OCI-LY7 (cell line): ENCODE data around the gene SLC16A9. TPM values are rescaled to one million over a fixed set of nuclear protein-coding genes. Genes with fewer than 3 reads are reported as not detected.
"Not testable (repeated sequence)": the region's sequence is repeated elsewhere in the genome, so short reads cannot be mapped to it uniquely, and the experiment has no call there.

Experiments used
- BruUV-seq: library from RNA; stranded (reverse); fragments of 400-500 nt; replicated peaks from 2 replicates; lab custom pipeline; 2021; lab: Mats Ljungman, UMichigan
- CTCF ChIA-PET: fragments of 300-600 bp; sonication (Branson Sonifier 250); formaldehyde crosslinking; loops from one replicate; lab custom pipeline; 2022; ENCODE audit warnings: antibody characterized with exemption; ENCODE audit not compliant: unreplicated experiment; lab: Charles Lee
- POLR2A ChIA-PET: fragments of 300-600 bp; sonication (Branson Sonifier 250); formaldehyde crosslinking; loops from one replicate; lab custom pipeline; 2022; ENCODE audit warnings: antibody characterized with exemption; lab: Charles Lee
- DNase-seq: peaks from one replicate; pipeline ENCODE4 v3.0.0-alpha.2; 2015; ENCODE audit warnings: low spot score
- H2AFZ ChIP-seq: fragments of 200-600 bp; sonication (generic), shearing (Covaris generic); 2 replicates; pipeline ENCODE4 v1.6.1; 2014; ENCODE audit warnings: mild to moderate bottlenecking, antibody characterized with exemption, low read length, moderate library complexity
- H3K27ac ChIP-seq: fragments of 200-600 bp; sonication (generic); 2 replicates; pipeline ENCODE4 v1.5.1; 2014; ENCODE audit warnings: mixed run types, low read depth, mild to moderate bottlenecking, moderate library complexity, low read length, inconsistent platforms; ENCODE audit not compliant: poor library complexity, severe bottlenecking
- H3K36me3 ChIP-seq: fragments of 200-600 bp; sonication (generic); 2 replicates; pipeline ENCODE4 v1.6.1; 2014; ENCODE audit warnings: mild to moderate bottlenecking, antibody characterized with exemption, low read length, moderate library complexity, mixed read lengths; ENCODE audit not compliant: insufficient read depth
- H3K4me1 ChIP-seq: fragments of 200-600 bp; sonication (generic); 2 replicates; pipeline ENCODE4 v1.5.1; 2014; ENCODE audit warnings: mild to moderate bottlenecking, low read length; ENCODE audit not compliant: insufficient read depth, poor library complexity, severe bottlenecking
- H3K4me2 ChIP-seq: fragments of 200-600 bp; sonication (generic); 2 replicates; pipeline ENCODE4 v1.6.1; 2014; ENCODE audit warnings: mild to moderate bottlenecking, low read length
- H3K4me3 ChIP-seq: fragments of 200-600 bp; sonication (generic); 2 replicates; pipeline ENCODE4 v1.5.1; 2014; ENCODE audit warnings: mild to moderate bottlenecking, low read depth, low read length; ENCODE audit not compliant: poor library complexity, severe bottlenecking
- H3K79me2 ChIP-seq: fragments of 200-600 bp; sonication (generic); 2 replicates; pipeline ENCODE4 v1.6.1; 2016; ENCODE audit warnings: low read depth, mild to moderate bottlenecking, low read length, moderate library complexity, mixed read lengths; ENCODE audit not compliant: insufficient read depth
- H3K9me2 ChIP-seq: fragments of 200-600 bp; sonication (generic); 2 replicates; pipeline ENCODE4 v1.6.1; 2016; ENCODE audit warnings: mild to moderate bottlenecking, low read length, mixed read lengths; ENCODE audit not compliant: insufficient read depth
- H3K9me3 ChIP-seq: fragments of 200-600 bp; sonication (generic); 2 replicates; pipeline ENCODE4 v1.6.1; 2014; ENCODE audit warnings: mild to moderate bottlenecking, mixed run types, low read length, mixed read lengths
- H4K20me1 ChIP-seq: fragments of 200-600 bp; sonication (generic); 2 replicates; pipeline ENCODE4 v1.6.1; 2014; ENCODE audit warnings: mild to moderate bottlenecking, antibody characterized with exemption, low read length, moderate library complexity, mixed read lengths; ENCODE audit not compliant: insufficient read depth
- EZH2phosphoT487 ChIP-seq: fragments of 200-600 bp; sonication (generic); IDR thresholded peaks from 2 replicates; pipeline ENCODE4 v1.6.1; 2018; ENCODE audit warnings: low read depth, borderline replicate concordance, mild to moderate bottlenecking, mixed run types, antibody characterized with exemption, low read length, moderate library complexity, mixed read lengths
- intact Hi-C: fragments of 100-400 bp; cut with micrococcal nuclease; formaldehyde crosslinking; loops from one replicate; pipeline ENCODE4 v1.10.0; 2022; ENCODE audit not compliant: unreplicated experiment
- total RNA-seq, 2 experiments: library from RNA; depleted of rRNA in 1 of 2; stranded (reverse); fragments of >200 nt in 1 of 2; shearing (Covaris generic) in 1 of 2; gene quantifications; 2 replicates each; pipeline ENCODE4 v1.2.3, GENCODE V29; 2014 to 2022
- TF ChIP-seq, protein P1 (sequence below): fragments of 200-600 bp; sonication (generic); conservative IDR thresholded peaks from 2 replicates; pipeline ENCODE4 v1.5.1; 2014; ENCODE audit warnings: mild to moderate bottlenecking, antibody characterized with exemption, low read length, moderate library complexity, mixed read lengths

SLC16A9 gene
- total RNA-seq, 2 experiments from 2014 or later = not detected

DNA sequence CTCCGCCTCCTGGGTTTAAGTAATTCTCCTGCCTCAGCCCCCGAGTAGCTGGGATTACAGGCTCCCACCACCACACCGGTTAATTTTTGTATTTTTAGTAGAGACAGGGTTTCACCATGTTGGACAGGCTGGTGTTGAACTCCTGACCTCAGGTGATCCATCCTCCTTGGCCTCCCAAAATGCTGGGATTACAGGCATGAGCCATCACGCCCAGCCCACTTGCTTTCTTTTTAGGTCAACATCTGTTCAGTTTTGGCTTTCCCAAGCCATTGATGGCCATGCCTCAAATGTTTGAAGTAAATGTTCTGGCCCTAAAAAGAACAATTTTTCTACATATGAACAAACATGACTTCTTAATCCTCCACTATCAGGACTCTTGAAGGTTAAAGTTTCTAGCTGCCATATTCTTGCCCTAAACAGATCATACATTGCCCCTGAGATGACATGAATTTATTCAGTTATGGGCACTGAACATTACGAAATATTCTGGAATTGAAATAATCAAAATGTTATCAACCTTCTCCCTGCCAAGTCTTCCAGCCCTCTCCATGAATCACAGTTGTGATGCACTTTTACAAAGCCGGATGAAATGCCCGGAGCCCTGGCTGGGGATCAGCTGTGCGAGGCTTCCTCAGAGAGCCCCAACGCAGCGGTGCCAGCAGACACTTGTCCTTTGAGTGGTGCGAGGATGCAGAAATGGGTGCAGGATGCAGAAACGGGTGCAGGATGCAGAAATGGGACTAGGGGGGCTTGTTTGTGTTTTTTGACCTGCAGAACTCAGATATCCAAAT, 40.7 kb upstream of the SLC16A9 start:
- H3K4me3 ChIP-seq = no peak overlapping the region
- BruUV-seq = no TSS peak
- intact Hi-C loops = no loop called here
- H3K79me2 ChIP-seq = no peaks in the 10 kb centered on the region
- ChIA-PET CTCF (no interaction called here), POLR2A (no interaction called here)
- no peak for DNase-seq
- H4K20me1 ChIP-seq = no peaks in the 10 kb centered on the region
- no peak overlapping the region for H3K4me2 ChIP-seq
- H3K27ac ChIP-seq = no peak overlapping the region
- TF ChIP-seq EZH2phosphoT487 = no peak
- TF ChIP-seq, protein P1, sequence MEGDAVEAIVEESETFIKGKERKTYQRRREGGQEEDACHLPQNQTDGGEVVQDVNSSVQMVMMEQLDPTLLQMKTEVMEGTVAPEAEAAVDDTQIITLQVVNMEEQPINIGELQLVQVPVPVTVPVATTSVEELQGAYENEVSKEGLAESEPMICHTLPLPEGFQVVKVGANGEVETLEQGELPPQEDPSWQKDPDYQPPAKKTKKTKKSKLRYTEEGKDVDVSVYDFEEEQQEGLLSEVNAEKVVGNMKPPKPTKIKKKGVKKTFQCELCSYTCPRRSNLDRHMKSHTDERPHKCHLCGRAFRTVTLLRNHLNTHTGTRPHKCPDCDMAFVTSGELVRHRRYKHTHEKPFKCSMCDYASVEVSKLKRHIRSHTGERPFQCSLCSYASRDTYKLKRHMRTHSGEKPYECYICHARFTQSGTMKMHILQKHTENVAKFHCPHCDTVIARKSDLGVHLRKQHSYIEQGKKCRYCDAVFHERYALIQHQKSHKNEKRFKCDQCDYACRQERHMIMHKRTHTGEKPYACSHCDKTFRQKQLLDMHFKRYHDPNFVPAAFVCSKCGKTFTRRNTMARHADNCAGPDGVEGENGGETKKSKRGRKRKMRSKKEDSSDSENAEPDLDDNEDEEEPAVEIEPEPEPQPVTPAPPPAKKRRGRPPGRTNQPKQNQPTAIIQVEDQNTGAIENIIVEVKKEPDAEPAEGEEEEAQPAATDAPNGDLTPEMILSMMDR = no peak
- no peaks in the 10 kb centered on the region for H3K36me3 ChIP-seq
- no peaks in the 10 kb centered on the region for H3K9me3 ChIP-seq
- H2AFZ ChIP-seq = no peak overlapping the region
- no peaks in the 10 kb centered on the region for H3K9me2 ChIP-seq
- H3K4me1 ChIP-seq = no peaks in the 10 kb centered on the region

DNA sequence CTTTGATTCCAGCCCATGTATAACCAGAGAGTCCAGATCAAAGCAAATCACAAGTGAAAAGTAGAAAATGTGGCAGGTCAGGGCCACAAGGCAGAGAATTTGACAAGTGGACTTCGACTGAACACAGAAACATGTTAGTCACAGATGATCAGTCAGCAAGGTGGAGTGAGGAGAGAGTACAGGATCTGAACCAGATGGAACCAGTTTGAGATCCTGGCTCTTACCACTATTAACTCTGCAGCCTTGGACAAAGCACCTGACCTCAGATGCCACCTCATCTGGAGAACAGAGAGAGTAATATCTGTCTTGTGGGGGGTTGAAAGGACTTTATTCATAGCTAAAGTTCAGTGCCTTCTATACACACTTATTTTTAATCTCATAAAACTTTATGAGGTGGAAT, 39.2 kb upstream of the SLC16A9 start:
- Histone ChIP-seq H4K20me1 (no peaks in the 10 kb centered on the region), H2AFZ (no peak overlapping the region), H3K9me3 (no peaks in the 10 kb centered on the region), H3K9me2 (no peaks in the 10 kb centered on the region), H3K27ac (no peak overlapping the region), H3K4me1 (no peaks in the 10 kb centered on the region), H3K4me3 (no peak overlapping the region), H3K79me2 (no peaks in the 10 kb centered on the region), H3K4me2 (no peak overlapping the region), H3K36me3 (no peaks in the 10 kb centered on the region)
- ChIA-PET CTCF (no interaction called here), POLR2A (interaction anchor here (0.6 kb wide), 1 partner anchor 1757 kb away, joined by 3 read pairs; no protein-coding TSS in a partner anchor)
- intact Hi-C loops = no loop called here
- TF ChIP-seq, protein P1 = no peak
- TF ChIP-seq EZH2phosphoT487 = no peak
- DNase-seq = no peak
- no TSS peak for BruUV-seq

DNA sequence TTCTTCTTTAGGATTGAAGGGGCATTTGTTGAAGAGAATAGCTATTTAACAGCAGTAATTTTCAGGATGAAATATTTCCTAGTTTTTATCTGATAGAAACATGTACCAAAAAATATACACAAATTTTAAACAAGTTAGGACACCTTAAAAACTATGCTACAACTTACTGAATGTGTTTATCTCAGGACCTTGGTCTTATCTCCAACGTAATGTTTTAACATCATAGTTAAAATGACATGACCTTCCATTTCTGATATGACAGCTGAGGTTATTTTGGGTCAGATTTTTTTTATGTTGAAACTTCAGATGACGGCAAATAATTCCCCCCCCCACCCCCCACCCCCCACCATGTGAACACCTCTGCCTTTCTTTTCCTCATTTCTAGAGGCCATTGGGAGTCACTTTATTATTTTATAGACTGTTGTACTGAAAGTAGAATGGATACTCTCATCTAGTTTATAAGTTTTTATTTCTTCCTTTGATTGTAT, 35.6 kb upstream of the SLC16A9 start:
- no peaks in the 10 kb centered on the region for H3K9me3 ChIP-seq
- TF ChIP-seq, protein P1 = no peak
- TF ChIP-seq EZH2phosphoT487 = no peak
- H4K20me1 ChIP-seq = no peaks in the 10 kb centered on the region
- no peak overlapping the region for H2AFZ ChIP-seq
- CTCF ChIA-PET = no interaction called here
- H3K36me3 ChIP-seq = no peaks in the 10 kb centered on the region
- DNase-seq = no peak
- POLR2A ChIA-PET = interaction anchor here (0.6 to 0.7 kb wide), 3 partner anchors 21 to 1390 kb away, joined by 3 to 4 read pairs (median 4); no protein-coding TSS in a partner anchor
- no peak overlapping the region for H3K4me3 ChIP-seq
- no peaks in the 10 kb centered on the region for H3K79me2 ChIP-seq
- no peaks in the 10 kb centered on the region for H3K4me1 ChIP-seq
- H3K9me2 ChIP-seq = no peaks in the 10 kb centered on the region
- intact Hi-C loops = no loop called here
- no TSS peak for BruUV-seq
- H3K27ac ChIP-seq = no peak overlapping the region
- no peak overlapping the region for H3K4me2 ChIP-seq

DNA sequence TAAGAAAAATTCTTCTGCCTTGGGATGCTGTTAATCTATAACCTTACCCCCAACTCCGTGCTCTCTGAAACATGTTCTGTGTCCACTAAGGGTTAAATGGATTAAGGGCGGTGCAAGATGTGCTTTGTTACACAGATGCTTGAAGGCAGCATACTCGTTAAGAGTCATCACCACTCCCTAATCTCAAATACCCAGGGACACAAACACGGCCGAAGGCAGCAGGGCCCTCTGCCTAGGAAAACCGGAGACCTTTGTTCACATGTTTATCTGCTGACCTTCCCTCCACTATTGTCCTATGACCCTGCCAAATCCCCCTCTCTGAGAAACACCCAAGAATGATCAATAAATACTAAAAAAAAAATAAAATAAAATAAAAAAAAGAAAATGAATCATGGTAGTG, 35.1 kb upstream of the SLC16A9 start:
- POLR2A ChIA-PET = interaction anchor here (0.6 to 0.7 kb wide), 3 partner anchors 20 to 1390 kb away, joined by 3 to 4 read pairs (median 4); no protein-coding TSS in a partner anchor
- H2AFZ ChIP-seq, H3K27ac ChIP-seq, H3K4me2 ChIP-seq, intact Hi-C loops, CTCF ChIA-PET, H3K36me3 ChIP-seq, H3K4me1 ChIP-seq, H3K79me2 ChIP-seq, H4K20me1 ChIP-seq, H3K9me2 ChIP-seq, H3K9me3 ChIP-seq, H3K4me3 ChIP-seq, DNase-seq, BruUV-seq: not testable (repeated sequence)
